ENCODE data around the gene COL6A3. TPM values are rescaled to one million over a fixed set of nuclear protein-coding genes. Genes with fewer than 3 reads are reported as not detected.

The COL6A3 gene
- polyA plus RNA-seq, 1 donor (not counting 4 experiments of a cell fraction or from before 2014, with no cell fraction given) = not detected

DNA sequence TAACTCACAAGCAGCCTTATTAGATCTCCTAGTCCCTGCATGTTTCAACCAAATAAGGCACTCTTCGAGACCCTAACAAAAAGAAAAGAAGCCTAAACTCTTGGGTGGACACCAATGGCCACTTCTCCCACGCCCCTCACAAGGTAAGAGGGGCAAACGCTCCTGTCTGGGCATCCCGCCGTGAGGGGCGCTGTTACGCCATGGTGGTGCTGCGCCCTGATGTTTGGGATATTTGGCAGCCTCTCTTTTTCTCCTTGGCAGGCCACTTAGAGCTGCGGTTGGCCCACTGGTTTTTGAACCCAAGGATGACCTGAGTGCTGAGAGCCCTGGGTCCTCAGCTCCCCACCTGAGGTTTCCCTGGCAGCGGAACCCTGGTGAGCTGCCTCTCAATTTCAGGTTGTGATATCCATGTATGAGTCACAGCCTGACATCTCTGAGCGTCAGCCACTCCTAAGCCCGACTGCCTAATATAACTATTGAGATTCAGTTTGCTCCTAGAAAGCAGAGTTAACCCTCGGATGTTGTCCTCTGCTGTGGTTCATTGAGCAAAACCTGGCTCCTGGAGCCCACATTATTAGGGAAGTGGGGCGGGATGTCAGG lies 103.3 kb downstream of the COL6A3 start:
- Histone ChIP-seq H4K20me1 (ENCODE audit: control insufficient read depth, extremely low read depth, insufficient read depth, low read length) (no peaks in the 10 kb centered on the region), H2AFZ (ENCODE audit: control insufficient read depth, low read length) (no peak overlapping the region), H3K9me1 (ENCODE audit: control insufficient read depth, extremely low read depth, insufficient read depth, low read length) (no peaks in the 10 kb centered on the region), H3K27ac (ENCODE audit: control insufficient read depth, insufficient read depth, low read length) (no peak overlapping the region), H3K4me2 (ENCODE audit: control insufficient read depth, extremely low read depth, insufficient read depth, low read depth, low read length) (no peak overlapping the region), H3K36me3 (ENCODE audit: control insufficient read depth in 2 of 2, extremely low read depth in 1 of 2, insufficient read depth in 2 of 2, low read length in 2 of 2) (no peaks in the 10 kb centered on the region), H3K27me3 (ENCODE audit: control insufficient read depth, extremely low read depth, insufficient read depth, low read length) (peaks cover 2% of the 10 kb centered on the region), H3K4me1 (ENCODE audit: control insufficient read depth, extremely low read depth, insufficient read depth, low read length) (peaks cover 9% of the 10 kb centered on the region), H3K4me3 (ENCODE audit: control insufficient read depth in 2 of 3, extremely low read depth in 1 of 3, insufficient read depth in 2 of 3, low read depth in 1 of 3, low read length in 3 of 3) (no peak overlapping the region), H3K79me2 (ENCODE audit: control insufficient read depth, insufficient read depth, low read length) (no peaks in the 10 kb centered on the region), H3K9ac (ENCODE audit: control insufficient read depth, extremely low read depth, insufficient read depth, low read length) (no peak overlapping the region), H3K9me3 (ENCODE audit: control insufficient read depth, low read depth, low read length) (no peaks in the 10 kb centered on the region)
- FAIRE-seq (no peak), DNase-seq (ENCODE audit: low read depth, low spot score) (no peak)
- dilution Hi-C loops (cut with MboI; ENCODE audit: extremely low pct_ligation_motif_present, low sequenced_read_pairs) = no loop called here
- TF ChIP-seq, protein P1, sequence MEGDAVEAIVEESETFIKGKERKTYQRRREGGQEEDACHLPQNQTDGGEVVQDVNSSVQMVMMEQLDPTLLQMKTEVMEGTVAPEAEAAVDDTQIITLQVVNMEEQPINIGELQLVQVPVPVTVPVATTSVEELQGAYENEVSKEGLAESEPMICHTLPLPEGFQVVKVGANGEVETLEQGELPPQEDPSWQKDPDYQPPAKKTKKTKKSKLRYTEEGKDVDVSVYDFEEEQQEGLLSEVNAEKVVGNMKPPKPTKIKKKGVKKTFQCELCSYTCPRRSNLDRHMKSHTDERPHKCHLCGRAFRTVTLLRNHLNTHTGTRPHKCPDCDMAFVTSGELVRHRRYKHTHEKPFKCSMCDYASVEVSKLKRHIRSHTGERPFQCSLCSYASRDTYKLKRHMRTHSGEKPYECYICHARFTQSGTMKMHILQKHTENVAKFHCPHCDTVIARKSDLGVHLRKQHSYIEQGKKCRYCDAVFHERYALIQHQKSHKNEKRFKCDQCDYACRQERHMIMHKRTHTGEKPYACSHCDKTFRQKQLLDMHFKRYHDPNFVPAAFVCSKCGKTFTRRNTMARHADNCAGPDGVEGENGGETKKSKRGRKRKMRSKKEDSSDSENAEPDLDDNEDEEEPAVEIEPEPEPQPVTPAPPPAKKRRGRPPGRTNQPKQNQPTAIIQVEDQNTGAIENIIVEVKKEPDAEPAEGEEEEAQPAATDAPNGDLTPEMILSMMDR (optimal IDR thresholded peaks at IDR 0.05 in 1 of 3, IDR thresholded peaks at IDR 0.05 in 1 of 3, conservative IDR thresholded peaks at IDR 0.05 in 1 of 3; ENCODE audit: extremely low read depth in 1 of 3, insufficient read depth in 2 of 3, low read length in 3 of 3) = no peak
- TF ChIP-seq EZH2 (IDR thresholded peaks at IDR 0.05; ENCODE audit: low read length) = no peak

DNA sequence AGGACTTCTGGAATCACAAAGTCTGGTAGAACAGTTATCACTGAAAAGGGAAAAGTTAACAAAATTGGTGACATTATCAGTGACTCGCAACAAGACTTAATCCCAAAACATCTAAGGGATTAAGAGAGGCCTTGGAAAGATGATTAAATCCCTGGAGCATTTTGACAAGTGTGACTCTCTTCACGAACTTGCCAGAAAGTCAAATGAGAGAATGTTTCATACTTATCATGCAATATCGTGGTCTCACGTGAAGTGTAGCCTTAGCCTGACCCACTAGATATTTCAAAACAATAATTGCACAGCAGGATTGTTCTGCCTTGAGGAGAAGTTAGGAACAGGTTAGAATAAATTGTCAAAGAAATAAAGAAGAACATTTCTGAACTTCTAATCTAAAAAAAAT lies 104.5 kb downstream of the COL6A3 start:
- Histone ChIP-seq H3K9me1 (ENCODE audit: control insufficient read depth, extremely low read depth, insufficient read depth, low read length) (no peaks in the 10 kb centered on the region), H3K79me2 (ENCODE audit: control insufficient read depth, insufficient read depth, low read length) (no peaks in the 10 kb centered on the region), H3K4me2 (ENCODE audit: control insufficient read depth, extremely low read depth, insufficient read depth, low read depth, low read length) (no peak overlapping the region), H3K27me3 (ENCODE audit: control insufficient read depth, extremely low read depth, insufficient read depth, low read length) (no peaks in the 10 kb centered on the region), H3K9me3 (ENCODE audit: control insufficient read depth, low read depth, low read length) (no peaks in the 10 kb centered on the region), H4K20me1 (ENCODE audit: control insufficient read depth, extremely low read depth, insufficient read depth, low read length) (no peaks in the 10 kb centered on the region), H3K27ac (ENCODE audit: control insufficient read depth, insufficient read depth, low read length) (no peak overlapping the region), H3K9ac (ENCODE audit: control insufficient read depth, extremely low read depth, insufficient read depth, low read length) (no peak overlapping the region), H3K4me3 (ENCODE audit: control insufficient read depth in 2 of 3, extremely low read depth in 1 of 3, insufficient read depth in 2 of 3, low read depth in 1 of 3, low read length in 3 of 3) (no peak overlapping the region), H3K4me1 (ENCODE audit: control insufficient read depth, extremely low read depth, insufficient read depth, low read length) (peaks cover 17% of the 10 kb centered on the region), H2AFZ (ENCODE audit: control insufficient read depth, low read length) (no peak overlapping the region), H3K36me3 (ENCODE audit: control insufficient read depth in 2 of 2, extremely low read depth in 1 of 2, insufficient read depth in 2 of 2, low read length in 2 of 2) (no peaks in the 10 kb centered on the region)
- no peak for DNase-seq (ENCODE audit: low read depth, low spot score)
- TF ChIP-seq, protein P1 (optimal IDR thresholded peaks at IDR 0.05 in 1 of 3, IDR thresholded peaks at IDR 0.05 in 1 of 3, conservative IDR thresholded peaks at IDR 0.05 in 1 of 3; ENCODE audit: extremely low read depth in 1 of 3, insufficient read depth in 2 of 3, low read length in 3 of 3) = no peak
- no peak for TF ChIP-seq EZH2 (IDR thresholded peaks at IDR 0.05; ENCODE audit: low read length)
- FAIRE-seq = no peak
- dilution Hi-C loops (cut with MboI; ENCODE audit: extremely low pct_ligation_motif_present, low sequenced_read_pairs) = no loop called here
